Activated CD4-positive, alpha-beta T cell treated with anti-CD3 and anti-CD28 coated beads, Interleukin-2, amount 50 U/mL, for 16 hours (primary cell): ENCODE data around the gene CTRL.
A peak's percentile ranks its signal among the peaks of the same experiment; 100 is the strongest.

Experiments used
- DNase-seq: peaks from one replicate; pipeline ENCODE4 v3.0.0-alpha.2; 2020

Gene CTRL

GRCh38 chr16:67885545-67885944 is 46.1 kb downstream of the CTRL start:
- no peak for DNase-seq

DNA sequence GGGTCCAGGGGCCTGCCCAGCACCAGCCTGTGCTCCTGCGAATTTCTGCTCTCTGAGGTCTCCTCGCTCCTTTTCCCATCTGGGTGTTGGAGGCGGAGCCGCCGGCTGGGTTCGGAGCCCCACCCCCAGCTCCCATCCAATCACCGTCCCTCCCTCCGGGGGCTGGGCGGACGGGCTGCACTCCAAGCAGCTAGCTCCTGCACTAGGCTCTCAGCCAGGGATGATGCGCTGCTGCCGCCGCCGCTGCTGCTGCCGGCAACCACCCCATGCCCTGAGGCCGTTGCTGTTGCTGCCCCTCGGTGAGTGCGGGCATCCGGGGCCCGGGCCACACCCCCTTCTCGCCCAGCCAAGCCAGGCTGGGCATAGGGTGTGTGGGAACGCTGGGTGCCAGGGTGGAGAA is 47.0 kb downstream of the CTRL start, which contains the start of gene NRN1L:
Gene NRN1L, plus strand, starts transcription at position 202 of the 400 bp plus-strand sequence. Its CDS starts 19 bp downstream, at position 221.
- DNase-seq = no peak

- DNase-seq = peak; percentile 64
Measured at GRCh38 chr16:67883872-67884261, 47.8 kb downstream of the CTRL start.

- DNase-seq = no peak
Measured at GRCh38 chr16:67883146-67883871, 48.4 kb downstream of the CTRL start.

- no peak for DNase-seq
Measured at GRCh38 chr16:67882374-67883145, 49.1 kb downstream of the CTRL start.

- no peak for DNase-seq
Measured at GRCh38 chr16:67881621-67882161, 50.0 kb downstream of the CTRL start.

GRCh38 chr16:67880584-67880983 is 51.1 kb downstream of the CTRL start:
- no peak for DNase-seq

DNA sequence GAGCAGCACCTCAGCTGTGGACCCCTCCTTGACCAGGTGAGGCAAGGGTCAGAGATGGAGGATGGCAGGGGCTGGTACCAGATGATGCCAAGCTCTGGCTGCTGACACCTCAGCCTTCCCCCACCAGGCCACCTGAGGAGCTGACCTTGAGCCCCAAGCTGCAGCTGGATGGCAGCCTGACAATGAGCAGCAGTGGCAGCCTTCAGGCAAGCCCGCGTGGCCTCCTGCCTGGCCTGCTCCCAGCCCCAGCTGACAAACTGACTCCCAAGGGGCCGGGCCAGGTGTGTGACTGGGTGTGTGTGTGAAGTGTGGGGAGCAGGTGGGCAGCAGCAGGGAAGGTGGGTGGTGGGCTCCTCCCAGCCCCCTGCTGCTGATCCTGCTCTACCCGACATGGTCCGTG is 51.7 kb downstream of the CTRL start:
- DNase-seq = no peak
